IPS DF 6.9 (cell line): ENCODE measurements around the gene HMGB4.

ENCODE experiments used
- DNase-seq: peaks from one replicate; pipeline ENCODE4 v3.0.0-alpha.2; 2013; ENCODE audit warnings: low read depth, low spot score
- H3K27ac ChIP-seq: one replicate; pipeline ENCODE4 v1.5.1; 2013; ENCODE audit warnings: low read length, control low read depth
- H3K27me3 ChIP-seq: 2 replicates; pipeline ENCODE4 v1.6.1; 2013; ENCODE audit warnings: mild to moderate bottlenecking, low read length; ENCODE audit not compliant: control insufficient read depth, insufficient read depth
- H3K36me3 ChIP-seq: 2 replicates; pipeline ENCODE4 v1.6.1; 2013; ENCODE audit warnings: low read length; ENCODE audit not compliant: control insufficient read depth, insufficient read depth
- H3K4me1 ChIP-seq: 2 replicates; pipeline ENCODE4 v1.6.1; 2013; ENCODE audit warnings: low read length; ENCODE audit not compliant: control insufficient read depth, insufficient read depth
- H3K4me3 ChIP-seq: 2 replicates; pipeline ENCODE4 v1.5.1; 2013; ENCODE audit warnings: mild to moderate bottlenecking, low read length
- H3K9me3 ChIP-seq: 2 replicates; pipeline ENCODE4 v1.6.1; 2013; ENCODE audit warnings: low read length, inconsistent platforms; ENCODE audit not compliant: control insufficient read depth, insufficient read depth
- WGBS: extraction: QIAGEN DNeasy Blood & Tissue Kit; methylation state at CpG from one replicate; pipeline ENCODE4 v1.1.7; 2013; ENCODE audit warnings: mixed read lengths, missing lambda C conversion rate; ENCODE audit not compliant: insufficient read length, insufficient coverage; 5-methylcytosine and 5-hydroxymethylcytosine counted together

The HMGB4 gene, protein sequence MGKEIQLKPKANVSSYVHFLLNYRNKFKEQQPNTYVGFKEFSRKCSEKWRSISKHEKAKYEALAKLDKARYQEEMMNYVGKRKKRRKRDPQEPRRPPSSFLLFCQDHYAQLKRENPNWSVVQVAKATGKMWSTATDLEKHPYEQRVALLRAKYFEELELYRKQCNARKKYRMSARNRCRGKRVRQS

DNA sequence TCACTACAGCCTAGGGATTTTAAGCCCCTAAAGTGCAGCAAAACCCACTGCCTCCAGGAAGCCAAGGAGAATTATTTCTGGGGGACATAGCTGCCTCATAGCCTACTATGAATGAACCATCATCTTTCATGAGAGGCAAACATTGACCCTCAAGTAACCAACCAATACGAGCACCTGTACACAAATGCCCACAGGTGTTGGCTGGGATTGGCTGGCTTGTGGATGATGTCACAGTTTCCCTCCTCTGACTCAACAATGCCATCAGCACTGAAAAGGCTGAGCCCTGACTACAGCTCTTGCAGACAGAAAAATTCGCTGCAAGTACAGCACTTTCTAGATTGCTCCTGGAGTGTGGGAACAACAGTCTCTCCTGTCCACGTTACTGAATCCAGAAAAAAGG lies at the start of gene HMGB4:
TSS of gene HMGB4 (plus strand) at position 301 of the 400 bp plus-strand sequence. CDS start 113 bp downstream, outside the sequence.
- Histone ChIP-seq H3K36me3 (no peaks in the 10 kb centered on the region), H3K27me3 (no peaks in the 10 kb centered on the region), H3K9me3 (no peaks in the 10 kb centered on the region), H3K4me1 (peaks cover 2% of the 10 kb centered on the region), H3K27ac (no peak within 1 kb of the TSS), H3K4me3 (no peak within 1 kb of the TSS)
- no peak for DNase-seq
- no CpG with 5 or more reads among the region's 3 CpGs for WGBS

DNA sequence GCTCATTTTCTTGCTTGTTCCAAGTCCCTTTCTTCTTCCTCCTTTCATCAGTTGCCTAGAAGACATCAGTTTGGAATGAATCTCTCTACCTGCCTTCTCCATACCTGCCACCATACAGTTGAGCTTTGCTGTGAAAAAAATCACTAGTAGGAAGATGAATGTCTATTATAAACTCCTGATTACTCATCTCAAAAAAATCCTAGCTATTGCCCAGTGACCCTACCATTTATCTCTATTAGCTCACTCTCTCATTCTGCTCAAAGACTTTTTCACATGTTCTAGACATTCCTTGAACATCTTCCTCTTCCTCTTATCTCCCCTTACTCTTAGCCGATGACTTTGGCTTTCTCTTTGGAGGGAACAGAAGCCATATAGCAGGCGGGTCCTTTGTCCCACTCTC lies 49.7 kb upstream of the HMGB4 start:
- H3K9me3 ChIP-seq = no peaks in the 10 kb centered on the region
- H3K36me3 ChIP-seq = no peaks in the 10 kb centered on the region
- H3K4me1 ChIP-seq = no peaks in the 10 kb centered on the region
- no CpG with 5 or more reads among the region's 2 CpGs for WGBS
- no peak overlapping the region for H3K4me3 ChIP-seq
- H3K27ac ChIP-seq = no peak overlapping the region
- H3K27me3 ChIP-seq = no peaks in the 10 kb centered on the region
- DNase-seq = no peak

DNA sequence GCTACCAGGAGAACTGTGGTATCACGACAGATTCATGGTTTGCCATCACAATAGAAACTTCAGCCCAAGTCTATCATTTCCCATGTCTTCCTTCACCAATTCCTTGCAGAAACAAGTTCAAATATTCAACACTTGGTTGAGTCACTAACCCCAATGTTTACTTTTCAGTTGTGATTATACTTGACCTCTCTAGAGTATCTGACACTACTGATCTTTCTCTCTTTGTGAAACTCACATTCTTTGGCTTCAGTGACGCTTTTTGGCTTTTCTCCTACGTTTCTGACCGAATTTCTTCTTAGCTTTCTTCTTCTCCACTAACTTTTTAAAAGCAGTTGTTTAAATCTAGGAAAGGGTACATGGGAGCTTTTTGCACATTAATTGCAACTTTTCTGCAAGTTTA lies 48.8 kb upstream of the HMGB4 start:
- no peak for DNase-seq
- Histone ChIP-seq H3K27ac (no peak overlapping the region), H3K4me3 (no peak overlapping the region), H3K36me3 (no peaks in the 10 kb centered on the region), H3K4me1 (no peaks in the 10 kb centered on the region), H3K9me3 (no peaks in the 10 kb centered on the region), H3K27me3 (no peaks in the 10 kb centered on the region)
- no CpG with 5 or more reads among the region's 4 CpGs for whole genome bisulfite sequencing

DNA sequence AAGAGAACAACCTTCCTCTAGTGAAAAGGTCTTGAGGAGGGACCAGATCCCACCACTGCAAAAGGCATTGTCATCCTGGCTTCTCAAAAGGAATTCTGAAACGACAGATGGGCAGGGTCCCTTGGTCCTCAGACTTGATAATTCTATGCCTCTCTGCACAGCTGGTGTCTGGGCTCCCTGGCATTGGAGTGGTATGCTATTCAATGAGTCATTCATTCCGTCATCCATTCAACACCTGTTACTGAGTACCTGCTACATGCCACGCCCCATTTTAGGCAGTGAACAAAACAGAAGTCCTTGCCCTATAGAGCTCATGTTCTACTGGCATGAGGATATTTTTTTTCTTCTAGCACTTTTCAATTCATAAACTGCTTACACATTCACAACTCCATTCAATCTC lies 45.8 kb upstream of the HMGB4 start:
- H3K36me3 ChIP-seq = no peaks in the 10 kb centered on the region
- no peak overlapping the region for H3K4me3 ChIP-seq
- no peaks in the 10 kb centered on the region for H3K27me3 ChIP-seq
- no peaks in the 10 kb centered on the region for H3K4me1 ChIP-seq
- DNase-seq = no peak
- H3K9me3 ChIP-seq = no peaks in the 10 kb centered on the region
- no CpG with 5 or more reads among the region's 3 CpGs for WGBS
- H3K27ac ChIP-seq = no peak overlapping the region

DNA sequence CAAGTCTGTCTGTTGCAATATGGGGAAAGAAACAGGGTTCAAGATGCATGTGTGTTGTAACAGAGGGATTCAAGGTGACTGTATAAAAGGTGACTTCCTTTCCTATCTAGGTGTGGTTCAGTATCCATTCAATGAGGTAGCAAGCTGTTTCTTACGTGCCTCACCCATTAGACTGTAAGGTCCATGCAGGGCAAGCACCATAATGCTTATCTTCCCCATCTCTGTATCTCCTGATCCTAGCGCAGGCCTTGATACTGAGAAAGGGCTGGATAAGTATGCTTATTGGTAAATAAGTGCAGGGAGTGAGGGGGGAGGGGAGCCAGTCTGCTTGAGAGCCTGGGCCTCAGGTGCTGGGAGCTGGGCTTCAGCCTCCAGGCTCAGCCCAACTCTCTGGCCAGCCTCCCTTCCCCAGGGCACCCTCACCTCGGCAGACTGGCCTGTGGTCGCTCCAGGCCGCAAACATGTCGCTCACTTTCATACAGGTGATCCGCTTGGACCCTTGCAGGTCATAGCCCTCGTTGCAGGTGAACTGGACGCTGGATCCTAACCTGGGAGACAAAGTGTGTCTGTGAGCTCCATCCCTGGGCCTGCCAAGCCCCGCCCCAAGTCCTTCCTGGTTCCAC lies 44.5 kb upstream of the HMGB4 start:
- Histone ChIP-seq H3K4me3 (no peak overlapping the region), H3K9me3 (no peaks in the 10 kb centered on the region), H3K27ac (no peak overlapping the region), H3K4me1 (no peaks in the 10 kb centered on the region), H3K36me3 (no peaks in the 10 kb centered on the region), H3K27me3 (no peaks in the 10 kb centered on the region)
- DNase-seq = no peak
- no CpG with 5 or more reads among the region's 10 CpGs for WGBS

DNA sequence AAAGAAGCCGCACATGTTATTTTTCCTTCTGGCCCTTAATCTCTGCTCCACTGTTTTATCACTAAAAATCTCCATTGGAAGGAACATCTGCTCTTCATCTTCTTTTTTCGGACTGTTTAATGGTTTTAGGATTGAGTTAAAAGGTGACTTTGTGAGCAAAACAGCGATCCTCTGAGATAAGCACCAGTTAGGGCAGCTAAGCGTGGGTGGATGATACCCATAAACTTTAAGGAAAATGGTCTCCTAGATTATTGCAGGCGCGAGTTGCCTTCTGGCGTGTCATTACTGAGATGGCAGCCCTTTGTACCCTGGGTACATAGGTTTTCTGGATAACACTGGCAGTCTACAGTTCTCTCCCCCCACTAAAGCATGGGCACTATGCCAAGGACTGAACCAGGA lies 44.0 kb upstream of the HMGB4 start:
- Histone ChIP-seq H3K4me1 (no peaks in the 10 kb centered on the region), H3K4me3 (no peak overlapping the region), H3K27me3 (no peaks in the 10 kb centered on the region), H3K36me3 (no peaks in the 10 kb centered on the region), H3K9me3 (no peaks in the 10 kb centered on the region), H3K27ac (no peak overlapping the region)
- no CpG with 5 or more reads among the region's 7 CpGs for WGBS
- DNase-seq = no peak

DNA sequence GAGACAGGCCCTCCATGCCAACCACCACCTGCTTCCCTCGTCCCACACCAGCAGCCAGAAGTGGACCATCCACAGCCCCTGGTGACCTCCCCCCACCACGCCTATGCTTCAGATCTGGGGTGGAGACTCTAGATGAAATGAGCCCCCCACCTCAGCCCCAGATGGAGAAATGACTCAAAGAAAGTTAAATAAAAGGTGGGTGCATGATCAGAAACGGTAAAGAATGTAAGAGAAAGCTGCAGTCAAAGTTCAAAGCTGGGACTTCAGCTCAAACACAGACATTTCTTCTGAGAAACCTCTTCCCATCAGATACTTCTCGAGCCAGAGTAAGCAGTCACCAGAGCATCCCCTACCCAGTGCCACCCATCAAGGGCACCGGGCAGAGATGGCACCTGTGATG lies 43.1 kb upstream of the HMGB4 start:
- Histone ChIP-seq H3K36me3 (no peaks in the 10 kb centered on the region), H3K9me3 (no peaks in the 10 kb centered on the region), H3K27ac (no peak overlapping the region), H3K4me3 (no peak overlapping the region), H3K4me1 (no peaks in the 10 kb centered on the region), H3K27me3 (no peaks in the 10 kb centered on the region)
- no peak for DNase-seq
- WGBS = no CpG with 5 or more reads among the region's 5 CpGs

DNA sequence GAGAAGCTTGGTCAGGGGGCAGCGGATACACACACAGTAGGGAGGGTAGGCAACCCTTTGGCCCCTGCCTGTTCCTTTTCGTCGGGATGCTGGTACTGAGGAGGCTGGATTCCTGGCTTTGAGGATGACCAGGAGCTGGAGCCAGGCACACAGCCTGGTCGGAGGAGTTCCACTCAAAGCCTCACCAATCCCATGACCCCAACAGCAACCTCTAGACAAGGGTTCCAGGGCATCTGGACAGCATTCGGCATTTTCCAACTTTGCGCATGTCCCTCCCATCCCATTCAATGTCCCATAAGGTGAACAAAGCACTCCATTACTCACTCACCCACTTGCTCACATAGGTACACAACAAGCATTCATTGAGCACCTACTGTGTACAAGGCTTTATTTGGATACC lies 42.6 kb upstream of the HMGB4 start:
- Histone ChIP-seq H3K27ac (no peak overlapping the region), H3K9me3 (no peaks in the 10 kb centered on the region), H3K4me1 (no peaks in the 10 kb centered on the region), H3K36me3 (no peaks in the 10 kb centered on the region), H3K4me3 (no peak overlapping the region), H3K27me3 (no peaks in the 10 kb centered on the region)
- no peak for DNase-seq
- WGBS = no CpG with 5 or more reads among the region's 6 CpGs

DNA sequence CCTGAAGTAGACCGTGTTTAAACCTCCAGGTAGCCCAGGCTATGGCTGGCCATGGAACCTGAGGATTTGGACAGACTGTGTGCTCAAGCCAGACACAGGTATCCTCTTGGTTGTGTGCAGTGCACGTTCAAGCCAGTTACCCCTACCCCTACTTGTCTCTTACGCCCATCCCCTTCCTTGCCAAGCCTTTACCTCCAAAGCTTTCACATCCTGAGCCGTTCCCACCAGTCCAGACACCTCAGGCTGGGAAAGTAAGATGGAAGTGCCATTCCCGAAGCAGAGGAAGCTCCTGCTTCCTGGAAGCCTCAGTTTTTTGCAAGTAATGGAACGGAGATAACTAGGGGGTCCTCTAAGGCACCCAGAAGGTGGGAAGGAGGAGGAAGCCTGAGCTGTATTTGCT lies 41.5 kb upstream of the HMGB4 start:
- Histone ChIP-seq H3K9me3 (no peaks in the 10 kb centered on the region), H3K36me3 (no peaks in the 10 kb centered on the region), H3K4me1 (no peaks in the 10 kb centered on the region), H3K27me3 (no peaks in the 10 kb centered on the region), H3K4me3 (no peak overlapping the region), H3K27ac (no peak overlapping the region)
- DNase-seq = no peak
- WGBS = no CpG with 5 or more reads among the region's 6 CpGs

DNA sequence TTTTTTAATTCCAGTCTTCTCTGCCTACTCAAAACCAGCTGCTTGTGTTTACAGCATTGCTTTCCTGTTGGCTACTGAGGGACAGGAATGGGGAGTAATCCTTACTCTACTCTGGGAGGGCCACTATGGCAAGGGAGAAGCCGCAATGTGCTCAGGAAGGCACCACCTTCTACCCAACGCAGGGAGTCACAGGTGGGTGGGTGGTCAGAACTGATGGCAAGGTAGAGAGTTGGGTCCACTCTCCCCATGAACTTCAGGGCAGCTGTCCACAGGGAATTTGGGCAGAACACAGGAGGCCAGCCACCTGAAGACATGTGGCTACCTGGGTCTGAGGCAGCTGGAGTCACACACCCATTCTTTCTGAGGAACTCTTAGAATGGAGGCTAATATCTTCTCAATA lies 40.5 kb upstream of the HMGB4 start:
- no peaks in the 10 kb centered on the region for H3K27me3 ChIP-seq
- no peak overlapping the region for H3K4me3 ChIP-seq
- DNase-seq = no peak
- no peaks in the 10 kb centered on the region for H3K9me3 ChIP-seq
- no CpG with 5 or more reads among the region's 2 CpGs for WGBS
- no peaks in the 10 kb centered on the region for H3K36me3 ChIP-seq
- no peaks in the 10 kb centered on the region for H3K4me1 ChIP-seq
- no peak overlapping the region for H3K27ac ChIP-seq

DNA sequence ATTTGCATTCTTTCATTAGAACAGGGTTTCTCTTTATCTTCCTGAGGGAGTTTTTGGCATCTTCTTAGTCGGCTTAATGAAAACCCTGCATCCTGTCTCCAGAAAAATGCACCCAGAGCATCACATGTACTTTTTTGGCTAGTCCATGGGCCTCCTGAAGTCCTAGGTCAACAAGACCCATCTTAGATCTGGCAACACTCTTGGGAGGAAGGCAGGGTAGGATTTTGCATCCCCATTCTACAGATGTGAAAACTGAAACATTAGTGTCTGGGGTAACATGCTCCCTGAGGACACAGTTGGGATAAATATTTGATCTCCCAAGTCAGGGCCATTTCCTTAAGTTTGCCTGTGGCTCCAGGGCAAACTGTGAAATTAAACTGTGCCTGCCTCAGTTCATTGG lies 40.0 kb upstream of the HMGB4 start:
- WGBS = no CpG with 5 or more reads among the region's 1 CpG

More for the DNA sequence above, 40.0 kb upstream of the HMGB4 start:
- DNase-seq = no peak
- H3K4me3 ChIP-seq = no peak overlapping the region
- H3K9me3 ChIP-seq = peaks cover under 1% of the 10 kb centered on the region
- no peaks in the 10 kb centered on the region for H3K27me3 ChIP-seq
- no peak overlapping the region for H3K27ac ChIP-seq
- no peaks in the 10 kb centered on the region for H3K36me3 ChIP-seq
- no peaks in the 10 kb centered on the region for H3K4me1 ChIP-seq
